Measurements from ENCODE around the gene CHRNE.

DNA sequence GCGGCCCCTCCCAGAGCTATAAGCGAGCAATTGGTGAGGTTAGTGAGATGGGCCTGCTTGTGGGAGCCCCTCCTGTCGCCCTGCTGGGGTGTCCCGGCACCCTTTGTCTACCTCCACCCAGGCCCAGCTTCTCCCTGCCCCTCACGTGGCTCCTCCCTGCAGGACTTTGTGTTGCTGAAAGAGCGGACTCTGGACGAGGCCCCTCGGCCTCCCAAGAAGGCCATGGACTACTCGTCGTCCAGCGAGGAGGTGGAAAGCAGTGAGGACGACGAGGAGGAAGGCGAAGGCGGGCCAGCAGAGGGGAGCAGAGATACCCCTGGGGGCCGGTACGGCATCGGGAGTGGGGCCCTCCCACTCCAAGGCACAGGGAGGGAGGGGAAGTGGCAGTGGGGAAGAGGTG is 9.6 kb downstream of the CHRNE start:
- TF ChIP-seq CTCF (IDR thresholded peaks at IDR 0.05), result no peak
- TF ChIP-seq ZFX (IDR thresholded peaks at IDR 0.05; ENCODE audit: borderline replicate concordance), result no peak
